B cell (primary cell): Measurements from ENCODE around the gene BDH2. TPM values are rescaled to one million over a fixed set of nuclear protein-coding genes. Genes with fewer than 3 reads are reported as not detected.

ENCODE experiments used
- ATAC-seq: fragments of 200-7000 bp; cut with Tn5 transposase; one replicate; pipeline ENCODE4 v1.10.0; 2021; ENCODE audit warnings: low read depth, mild to moderate bottlenecking, moderate number of reproducible peaks, moderate library complexity
- CTCF ChIA-PET: fragments of 350-600 bp; sonication (Branson Sonifier 250); formaldehyde crosslinking; loops from one replicate; lab custom pipeline; 2021; ENCODE audit warnings: antibody characterized with exemption, inconsistent platforms; lab: Charles Lee
- POLR2A ChIA-PET: fragments of 350-600 bp; sonication (Branson Sonifier 250); formaldehyde crosslinking; loops from one replicate; lab custom pipeline; 2021; ENCODE audit warnings: antibody characterized with exemption; lab: Charles Lee
- DNase-seq: peaks from one replicate; pipeline ENCODE4 v3.0.0; 2013
- H2AFZ ChIP-seq: 2 replicates; pipeline ENCODE4 v1.6.1; 2012; ENCODE audit warnings: mild to moderate bottlenecking, low read depth, low read length; ENCODE audit not compliant: insufficient read depth, poor library complexity, severe bottlenecking
- H3K27ac ChIP-seq, 2 donors: 1 replicate in 1 of 2; 2 replicates in 1 of 2; pipeline ENCODE4 v1.5.1; 2012 to 2013; ENCODE audit warnings: low read length in 2 of 2, mild to moderate bottlenecking in 2 of 2, moderate library complexity in 1 of 2
- H3K27me3 ChIP-seq, 4 experiments: fragments of 200-600 bp in 1 of 4; sonication (generic) in 1 of 4; replicated peaks in 1 of 4; 1 replicate in 2 of 4; 2 replicates in 2 of 4; pipeline versions ENCODE4 v1.6.1 to v1.7.0; 2013 to 2016; ENCODE audit warnings: low read length in 3 of 4, mild to moderate bottlenecking in 2 of 4, mixed read lengths in 1 of 4, moderate library complexity in 1 of 4; ENCODE audit not compliant: insufficient read depth in 4 of 4, control insufficient read depth in 3 of 4; ENCODE audit errors: control extremely low read depth in 1 of 4
- H3K36me3 ChIP-seq, 2 experiments: replicated peaks in 1 of 2; 1 replicate in 1 of 2; 2 replicates in 1 of 2; pipeline versions ENCODE4 v1.6.1 to v1.7.1; 2013; ENCODE audit warnings: low read length in 1 of 2; ENCODE audit not compliant: insufficient read depth in 2 of 2, control insufficient read depth in 1 of 2; ENCODE audit errors: control extremely low read depth in 1 of 2, extremely low read depth in 1 of 2
- H3K4me1 ChIP-seq, 2 donors: fragments of 200-600 bp in 1 of 2; sonication (generic) in 1 of 2; 1 replicate in 1 of 2; 2 replicates in 1 of 2; pipeline versions ENCODE4 v1.5.1 to v1.6.1; 2013 to 2017; ENCODE audit warnings: low read length in 2 of 2; ENCODE audit not compliant: control insufficient read depth in 2 of 2, insufficient read depth in 2 of 2
- H3K4me2 ChIP-seq: replicated peaks from 2 replicates; pipeline ENCODE3; 2012; ENCODE audit warnings: mild to moderate bottlenecking, low read depth, low read length; ENCODE audit not compliant: poor library complexity, severe bottlenecking
- H3K4me3 ChIP-seq, 5 experiments: fragments of 200-600 bp in 1 of 5; sonication (generic) in 1 of 5; 1 replicate in 3 of 5; 2 replicates in 2 of 5; pipeline versions ENCODE4 v1.5.1 to v1.7.0; 2011 to 2016; ENCODE audit warnings: low read length in 4 of 5, mild to moderate bottlenecking in 4 of 5, low read depth in 2 of 5, control low read depth in 1 of 5, moderate library complexity in 1 of 5; ENCODE audit not compliant: insufficient read depth in 1 of 5; ENCODE audit errors: control extremely low read depth in 1 of 5, extremely low read depth in 1 of 5
- H3K79me2 ChIP-seq: fragments of 200-600 bp; sonication (generic); one replicate; pipeline ENCODE4 v1.6.0; 2016; ENCODE audit warnings: low read length; ENCODE audit not compliant: control insufficient read depth, insufficient read depth
- H3K9ac ChIP-seq: fragments of 200-600 bp; sonication (generic); 2 replicates; pipeline ENCODE4 v1.6.1; 2017; ENCODE audit warnings: mild to moderate bottlenecking, low read length, moderate library complexity
- H3K9me3 ChIP-seq, 3 donors: one replicate each; pipeline versions ENCODE4 v1.6.1 to v1.7.1; 2013; ENCODE audit warnings: low read length in 2 of 3; ENCODE audit not compliant: control insufficient read depth in 2 of 3, insufficient read depth in 1 of 3; ENCODE audit errors: control extremely low read depth in 1 of 3
- H4K20me1 ChIP-seq: 2 replicates; pipeline ENCODE4 v1.6.0; 2012; ENCODE audit warnings: mild to moderate bottlenecking, low read length; ENCODE audit not compliant: insufficient read depth, control insufficient read depth, poor library complexity, severe bottlenecking
- H3K27ac Mint-ChIP-seq: one replicate; pipeline ENCODE4 v1.8.0; 2021; ENCODE audit warnings: mixed read lengths
- H3K27me3 Mint-ChIP-seq: one replicate; pipeline ENCODE4 v1.8.0; 2021; ENCODE audit warnings: mixed read lengths
- H3K4me1 Mint-ChIP-seq: one replicate; pipeline ENCODE4 v1.8.0; 2021; ENCODE audit warnings: mixed read lengths
- H3K4me3 Mint-ChIP-seq: one replicate; pipeline ENCODE4 v1.8.0; 2021; ENCODE audit warnings: mixed read lengths
- H3K9me3 Mint-ChIP-seq: one replicate; pipeline ENCODE4 v1.8.0; 2022; ENCODE audit warnings: mixed read lengths; ENCODE audit not compliant: insufficient read depth
- CTCF ChIP-seq: fragments of 200-600 bp; IDR thresholded peaks from one replicate; pipeline ENCODE4 v1.8.0; 2022; ENCODE audit warnings: antibody characterized with exemption, mild to moderate bottlenecking
- EZH2 ChIP-seq: IDR thresholded peaks from 2 replicates; pipeline ENCODE4 v1.6.1; 2012; ENCODE audit warnings: borderline replicate concordance, low read depth, mild to moderate bottlenecking, moderate library complexity, low read length; ENCODE audit not compliant: insufficient read depth, poor library complexity, severe bottlenecking
- WGBS: methylation state at CpG from one replicate; pipeline ENCODE4 v1.1.5; 2013; ENCODE audit warnings: missing lambda C conversion rate; ENCODE audit not compliant: insufficient coverage; 5-methylcytosine and 5-hydroxymethylcytosine counted together
- intact Hi-C: fragments of 100-400 bp; cut with micrococcal nuclease; formaldehyde crosslinking; loops from one replicate; pipeline ENCODE4 v1.10.0; 2022
- polyA plus RNA-seq: library from polyadenylated mRNA; depleted of rRNA; stranded (reverse); fragments of >200 nt; gene quantifications from 2 replicates; pipeline ENCODE4 v1.2.3, GENCODE V29; 2012
- total RNA-seq, 2 donors: library from RNA; stranded (reverse); fragments of 120-200 nt in 1 of 2; gene quantifications; 1 replicate in 1 of 2; 2 replicates in 1 of 2; pipeline versions ENCODE4 v1.2.3 to v1.2.4, GENCODE V29; 2013 to 2022

The BDH2 gene
- total and polyA plus RNA-seq, 2 donors (not counting 1 experiment from before 2014, with no cell fraction given): 8.8 to 9.1 TPM

GRCh38 chr4:103123114-103123513 lies 23.5 kb upstream of the BDH2 start:
- no peak overlapping the region for H3K27ac ChIP-seq
- ATAC-seq (no peak), DNase-seq (no peak)
- H3K79me2 ChIP-seq: no peaks in the 10 kb centered on the region
- intact Hi-C loops: no loop called here
- Mint-ChIP-seq H3K27me3 (no peaks in the 10 kb centered on the region), H3K4me1 (no peaks in the 10 kb centered on the region), H3K4me3 (no peak overlapping the region), H3K27ac (no peak overlapping the region), H3K9me3 (peaks cover 3% of the 10 kb centered on the region)
- H3K36me3 ChIP-seq: peaks cover 0 to 2% of the 10 kb centered on the region in 2 experiments
- ChIA-PET CTCF (no interaction called here), POLR2A (no interaction called here)
- H3K4me3 ChIP-seq: no peak overlapping the region
- no peak for TF ChIP-seq CTCF
- no peak for TF ChIP-seq EZH2
- H2AFZ ChIP-seq: no peak overlapping the region
- no CpG with 5 or more reads among the region's 3 CpGs for WGBS
- no peaks in the 10 kb centered on the region for H3K27me3 ChIP-seq
- H3K9me3 ChIP-seq: no peaks in the 10 kb centered on the region
- H4K20me1 ChIP-seq: no peaks in the 10 kb centered on the region
- H3K9ac ChIP-seq: no peak overlapping the region
- H3K4me1 ChIP-seq: no peaks in the 10 kb centered on the region
- no peak overlapping the region for H3K4me2 ChIP-seq

DNA sequence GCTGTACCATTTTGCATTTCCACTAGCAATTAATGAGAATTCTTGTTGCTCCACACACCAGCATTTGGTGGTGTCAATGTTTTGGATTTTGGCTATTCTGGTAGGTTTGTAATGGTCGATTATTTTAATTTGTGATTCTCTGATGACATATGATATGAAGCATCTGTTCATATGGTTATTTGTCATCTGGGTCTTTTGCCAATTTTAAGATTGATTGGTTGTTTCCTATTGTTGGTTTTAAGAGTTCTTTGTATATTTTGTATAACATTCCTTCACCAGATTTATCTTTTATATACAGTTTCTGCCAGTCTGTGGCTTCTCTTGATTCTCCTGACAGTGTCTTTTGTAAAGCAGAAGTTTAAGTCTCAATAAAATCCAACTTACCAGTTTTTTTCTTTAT lies 18.5 kb upstream of the BDH2 start:
- Histone ChIP-seq H3K4me3 (no peak overlapping the region), H3K9me3 (no peaks in the 10 kb centered on the region), H3K27me3 (no peaks in the 10 kb centered on the region), H3K9ac (no peak overlapping the region), H3K79me2 (no peaks in the 10 kb centered on the region), H3K4me2 (no peak overlapping the region), H3K36me3 (no peaks in the 10 kb centered on the region), H2AFZ (no peak overlapping the region), H4K20me1 (no peaks in the 10 kb centered on the region), H3K27ac (no peak overlapping the region), H3K4me1 (no peaks in the 10 kb centered on the region)
- Mint-ChIP-seq H3K27ac (no peak overlapping the region), H3K4me3 (no peak overlapping the region), H3K4me1 (no peaks in the 10 kb centered on the region), H3K9me3 (no peaks in the 10 kb centered on the region), H3K27me3 (no peaks in the 10 kb centered on the region)
- ChIA-PET CTCF (no interaction called here), POLR2A (no interaction called here)
- TF ChIP-seq EZH2 (no peak), CTCF (no peak)
- DNase-seq (no peak), ATAC-seq (no peak)
- WGBS: 100% methylated on average over 1 of the region's 1 CpG
- intact Hi-C loops: no loop called here
